Astrocyte (in vitro differentiated cells and primary cell): ENCODE results near the gene MAP3K3. TPM values are rescaled to one million over a fixed set of nuclear protein-coding genes. Genes with fewer than 3 reads are reported as not detected.

ENCODE experiments used
- DNase-seq: peaks from one replicate; pipeline ENCODE4 v3.0.0-alpha.2; 2010; ENCODE audit warnings: low read depth
- FAIRE-seq: peaks from 2 replicates; lab custom pipeline; 2011; peaks lifted over from hg19 to GRCh38; lab: Jason Lieb, UNC
- H2AFZ ChIP-seq: 2 replicates; pipeline ENCODE4 v1.6.0; 2012; ENCODE audit warnings: low read depth, low read length, inconsistent platforms
- H3K27ac ChIP-seq: 2 replicates; pipeline ENCODE4 v1.5.1; 2011; ENCODE audit warnings: low read depth, low read length, inconsistent platforms
- H3K27me3 ChIP-seq: 2 replicates; pipeline ENCODE4 v1.6.0; 2011; ENCODE audit warnings: low read length, inconsistent platforms; ENCODE audit not compliant: insufficient read depth
- H3K36me3 ChIP-seq: 2 replicates; pipeline ENCODE4 v1.5.1; 2011; ENCODE audit warnings: low read length, inconsistent platforms; ENCODE audit not compliant: insufficient read depth
- H3K4me1 ChIP-seq: 2 replicates; pipeline ENCODE4 v1.5.1; 2011; ENCODE audit warnings: low read length, inconsistent platforms; ENCODE audit not compliant: insufficient read depth
- H3K4me2 ChIP-seq: 2 replicates; pipeline ENCODE4 v1.6.0; 2012; ENCODE audit warnings: low read length, inconsistent platforms
- H3K4me3 ChIP-seq: 2 replicates; pipeline ENCODE4 v1.5.1; 2011; ENCODE audit warnings: low read depth, mild to moderate bottlenecking, low read length, inconsistent platforms; ENCODE audit not compliant: insufficient read depth
- H3K79me2 ChIP-seq: 2 replicates; pipeline ENCODE4 v1.6.0; 2012; ENCODE audit warnings: mild to moderate bottlenecking, low read length, inconsistent platforms; ENCODE audit not compliant: insufficient read depth
- H3K9ac ChIP-seq: 2 replicates; pipeline ENCODE4 v1.6.0; 2012; ENCODE audit warnings: mild to moderate bottlenecking, low read length, inconsistent platforms
- H3K9me3 ChIP-seq: 2 replicates; pipeline ENCODE4 v1.5.1; 2012; ENCODE audit warnings: low read depth, mild to moderate bottlenecking, low read length, inconsistent platforms; ENCODE audit not compliant: insufficient read depth
- H4K20me1 ChIP-seq: 2 replicates; pipeline ENCODE4 v1.6.0; 2012; ENCODE audit warnings: low read length, inconsistent platforms; ENCODE audit not compliant: insufficient read depth
- H3K27ac Mint-ChIP-seq: one replicate; pipeline ENCODE4 v1.8.0; 2021; ENCODE audit warnings: mild to moderate bottlenecking, mixed read lengths; ENCODE audit not compliant: unreplicated experiment
- H3K27me3 Mint-ChIP-seq: one replicate; pipeline ENCODE4 v1.8.0; 2021; ENCODE audit warnings: low read depth, mixed read lengths; ENCODE audit not compliant: unreplicated experiment
- H3K36me3 Mint-ChIP-seq: one replicate; pipeline ENCODE4 v1.8.0; 2021; ENCODE audit warnings: low read depth, mixed read lengths; ENCODE audit not compliant: unreplicated experiment
- H3K4me1 Mint-ChIP-seq: one replicate; pipeline ENCODE4 v1.8.0; 2021; ENCODE audit warnings: low read depth, mixed read lengths; ENCODE audit not compliant: unreplicated experiment
- H3K4me3 Mint-ChIP-seq: one replicate; pipeline ENCODE4 v1.8.0; 2021; ENCODE audit warnings: mild to moderate bottlenecking, moderate library complexity, mixed read lengths; ENCODE audit not compliant: unreplicated experiment
- H3K9me3 Mint-ChIP-seq: one replicate; pipeline ENCODE4 v1.8.0; 2021; ENCODE audit warnings: mild to moderate bottlenecking, mixed read lengths; ENCODE audit not compliant: unreplicated experiment
- CTCF ChIP-seq: IDR thresholded peaks from 2 replicates; pipeline ENCODE4 v1.5.1; 2011; ENCODE audit warnings: low read depth, mild to moderate bottlenecking, inconsistent platforms, low read length, moderate library complexity; ENCODE audit not compliant: insufficient read depth
- EZH2 ChIP-seq: IDR thresholded peaks from 2 replicates; pipeline ENCODE4 v1.6.1; 2012; ENCODE audit warnings: mild to moderate bottlenecking, low read length, inconsistent platforms; ENCODE audit not compliant: insufficient read depth
- total RNA-seq: library from RNA; stranded (reverse); gene quantifications from 2 replicates; pipeline ENCODE4 v1.2.1, GENCODE V29; 2021

MAP3K3 gene
- total RNA-seq, 1 donor from 2014 or later: 30.5 TPM

GRCh38 chr17:63623786-63624530 lies 1.7 kb downstream of the MAP3K3 start:
- H3K27me3 Mint-ChIP-seq: no peaks in the 10 kb centered on the region
- Histone ChIP-seq H4K20me1 (peaks cover 48% of the 10 kb centered on the region), H3K9ac (peak overlapping the region; percentile 85)

GRCh38 chr17:63624531-63624880 lies 2.3 kb downstream of the MAP3K3 start:
- Mint-ChIP-seq H3K27ac (no peak overlapping the region), H3K36me3 (no peaks in the 10 kb centered on the region), H3K9me3 (no peaks in the 10 kb centered on the region), H3K4me1 (peaks cover 19% of the 10 kb centered on the region), H3K27me3 (no peaks in the 10 kb centered on the region), H3K4me3 (no peak overlapping the region)
- FAIRE-seq (no peak), DNase-seq (no peak)
- H3K4me3 ChIP-seq: no peak overlapping the region
- H3K27ac ChIP-seq: no peak overlapping the region
- peaks cover 50% of the 10 kb centered on the region for H4K20me1 ChIP-seq
- no peaks in the 10 kb centered on the region for H3K9me3 ChIP-seq
- no peak for TF ChIP-seq CTCF
- no peak for TF ChIP-seq EZH2
- H3K79me2 ChIP-seq: peaks cover 55% of the 10 kb centered on the region
- H3K4me1 ChIP-seq: peaks cover 5% of the 10 kb centered on the region
- no peaks in the 10 kb centered on the region for H3K36me3 ChIP-seq
- no peak overlapping the region for H3K9ac ChIP-seq
- no peaks in the 10 kb centered on the region for H3K27me3 ChIP-seq
- no peak overlapping the region for H3K4me2 ChIP-seq
- H2AFZ ChIP-seq: no peak overlapping the region

More at GRCh38 chr17:63623786-63624530, 1.7 kb downstream of the MAP3K3 start:
- peak overlapping the region; percentile 81 for H3K4me3 ChIP-seq
- no peak overlapping the region for H3K27ac ChIP-seq
- H3K79me2 ChIP-seq: peaks cover 50% of the 10 kb centered on the region
- no peaks in the 10 kb centered on the region for H3K9me3 Mint-ChIP-seq
- H3K4me1 Mint-ChIP-seq: peaks cover 19% of the 10 kb centered on the region
- H3K4me3 Mint-ChIP-seq: peak overlapping the region; percentile 94
- H2AFZ ChIP-seq: no peak overlapping the region
- peak overlapping the region; percentile 81 for H3K27ac Mint-ChIP-seq
- no peak for DNase-seq
- H3K4me2 ChIP-seq: peak overlapping the region; percentile 90
- no peaks in the 10 kb centered on the region for H3K27me3 ChIP-seq
- no peaks in the 10 kb centered on the region for H3K9me3 ChIP-seq
- H3K36me3 ChIP-seq: no peaks in the 10 kb centered on the region
- H3K36me3 Mint-ChIP-seq: no peaks in the 10 kb centered on the region
- FAIRE-seq: no peak
- TF ChIP-seq CTCF (no peak), EZH2 (no peak)
- H3K4me1 ChIP-seq: peaks cover 5% of the 10 kb centered on the region

- FAIRE-seq (no peak), DNase-seq (peak; percentile 20)
- peaks cover 17% of the 10 kb centered on the region for H3K4me1 Mint-ChIP-seq
- Histone ChIP-seq H3K79me2 (peaks cover 72% of the 10 kb centered on the region), H3K9ac (no peak overlapping the region), H3K36me3 (no peaks in the 10 kb centered on the region), H3K4me1 (peaks cover 5% of the 10 kb centered on the region), H4K20me1 (peaks cover 65% of the 10 kb centered on the region), H3K4me2 (peak overlapping the region; percentile 18), H3K4me3 (no peak overlapping the region), H3K27ac (no peak overlapping the region), H3K9me3 (no peaks in the 10 kb centered on the region), H2AFZ (no peak overlapping the region), H3K27me3 (no peaks in the 10 kb centered on the region)
- H3K4me3 Mint-ChIP-seq: peak overlapping the region; percentile 30
- TF ChIP-seq EZH2: no peak
- TF ChIP-seq CTCF: no peak
- H3K9me3 Mint-ChIP-seq: no peaks in the 10 kb centered on the region
- peak overlapping the region; percentile 71 for H3K27ac Mint-ChIP-seq
- H3K36me3 Mint-ChIP-seq: no peaks in the 10 kb centered on the region
- no peaks in the 10 kb centered on the region for H3K27me3 Mint-ChIP-seq
These were observed 4.4 kb downstream of the MAP3K3 start for GRCh38 chr17:63626551-63627180.
